ENCODE measurements around the gene TM2D1. TPM values are rescaled to one million over a fixed set of nuclear protein-coding genes. Genes with fewer than 3 reads are reported as not detected.

TM2D1 gene
- total and polyA plus RNA-seq, 9 of the 15 experiments (the other 6 are each of a cell fraction or from before 2014, with no cell fraction given), result 24.5 to 65.2 (median 47.7) TPM

DNA sequence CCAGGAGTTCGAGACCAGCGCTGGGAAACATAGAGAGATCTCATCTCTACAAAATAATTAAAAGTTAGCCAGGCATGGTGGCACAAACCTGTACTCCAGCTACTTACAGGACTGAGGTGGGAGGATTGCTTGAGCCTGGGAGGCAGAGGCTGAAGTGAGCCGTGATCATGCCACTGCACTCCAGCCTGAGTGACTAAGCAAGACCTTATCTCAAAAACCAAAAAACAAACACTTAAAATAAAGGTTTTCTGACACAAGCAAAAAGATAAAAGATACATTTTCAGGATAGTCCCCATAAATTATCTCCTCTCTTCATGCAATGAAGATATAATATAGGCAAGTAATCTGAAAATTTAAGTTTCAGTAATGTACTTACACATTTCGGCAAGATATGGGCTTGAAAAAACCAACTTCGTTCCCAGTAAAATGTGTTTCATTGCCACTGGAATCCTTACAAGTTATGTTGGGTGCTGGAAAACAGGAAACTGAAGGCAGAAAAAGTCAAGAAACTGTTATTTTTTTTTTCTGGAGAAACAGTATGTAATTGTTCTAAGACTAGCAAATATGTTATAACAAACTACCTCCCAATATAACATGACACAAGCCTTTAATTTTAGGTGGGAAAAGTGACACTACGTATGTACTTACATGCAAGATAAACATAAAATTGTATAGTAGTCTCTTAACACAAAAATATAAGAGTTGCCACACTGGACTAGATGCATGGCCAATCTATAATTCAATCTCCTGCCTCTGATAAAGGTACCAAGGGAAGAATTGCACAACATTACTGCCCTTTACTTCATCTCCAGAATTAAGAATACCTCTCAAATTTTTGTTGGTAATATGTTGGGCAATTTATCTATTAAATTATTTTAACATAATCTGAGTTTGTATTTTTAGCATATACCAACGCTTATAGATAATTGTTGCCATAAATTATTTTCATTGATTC lies 15.7 kb downstream of the TM2D1 start (continued):
- TF ChIP-seq TEAD4 (IDR thresholded peaks at IDR 0.05; ENCODE audit: low read length) (peak; percentile 58), TEAD4 (CRISPR knock-in tag; IDR thresholded peaks at IDR 0.05; ENCODE audit: borderline replicate concordance) (no peak), ARID1B (IDR thresholded peaks at IDR 0.05) (peak; percentile 94), FOXJ2 (tag; IDR thresholded peaks at IDR 0.05) (no peak), MAFG (tag; conservative IDR thresholded peaks at IDR 0.05) (peak; percentile 84), MEF2A (IDR thresholded peaks at IDR 0.05; ENCODE audit: control insufficient read depth, low read depth, low read length) (no peak), MTA2 (IDR thresholded peaks at IDR 0.05; ENCODE audit: low read depth) (peak; percentile 61), SMARCE1 (IDR thresholded peaks at IDR 0.05) (peak; percentile 97), ZBED1 (IDR thresholded peaks at IDR 0.05) (no peak), ZBTB8A (IDR thresholded peaks at IDR 0.05; ENCODE audit: partially characterized antibody) (no peak), STAT5A (IDR thresholded peaks at IDR 0.05; ENCODE audit: borderline replicate concordance, low read length) (peak; percentile 40; the same call in 1 of the 2 replicates), DPF2 (IDR thresholded peaks at IDR 0.05) (peak; percentile 97), MYC (IDR thresholded peaks at IDR 0.05; ENCODE audit: low read depth, low read length) (no peak), MYC (CRISPR knock-in tag; IDR thresholded peaks at IDR 0.05; ENCODE audit: borderline replicate concordance, low read depth) (no peak), HNRNPH1 (optimal IDR thresholded peaks at IDR 0.05; ENCODE audit: low read depth, low read length) (no peak), GATAD2B (IDR thresholded peaks at IDR 0.05; ENCODE audit: borderline replicate concordance) (peak; percentile 51; the same call in 1 of the 2 replicates), HDAC2 (IDR thresholded peaks at IDR 0.05) (peak; percentile 87), ZC3H11A (IDR thresholded peaks at IDR 0.05; ENCODE audit: low read depth, low read length) (no peak), JUND (IDR thresholded peaks at IDR 0.05; ENCODE audit: borderline replicate concordance, low read depth, low read length) (peak; percentile 75; the same call in 1 of the 2 replicates), JUND (tag; IDR thresholded peaks at IDR 0.05; ENCODE audit: borderline replicate concordance, low read depth, low read length) (peak; percentile 37; the same call in 1 of the 3 replicates), ATF1 (CRISPR knock-in tag; IDR thresholded peaks at IDR 0.05) (no peak), ATF1 (tag; IDR thresholded peaks at IDR 0.05) (peak; percentile 35; the same call in 1 of the 2 replicates), NFE2 (IDR thresholded peaks at IDR 0.05; ENCODE audit: low read depth) (peak; percentile 95)
- TF ChIP-seq, protein P1, sequence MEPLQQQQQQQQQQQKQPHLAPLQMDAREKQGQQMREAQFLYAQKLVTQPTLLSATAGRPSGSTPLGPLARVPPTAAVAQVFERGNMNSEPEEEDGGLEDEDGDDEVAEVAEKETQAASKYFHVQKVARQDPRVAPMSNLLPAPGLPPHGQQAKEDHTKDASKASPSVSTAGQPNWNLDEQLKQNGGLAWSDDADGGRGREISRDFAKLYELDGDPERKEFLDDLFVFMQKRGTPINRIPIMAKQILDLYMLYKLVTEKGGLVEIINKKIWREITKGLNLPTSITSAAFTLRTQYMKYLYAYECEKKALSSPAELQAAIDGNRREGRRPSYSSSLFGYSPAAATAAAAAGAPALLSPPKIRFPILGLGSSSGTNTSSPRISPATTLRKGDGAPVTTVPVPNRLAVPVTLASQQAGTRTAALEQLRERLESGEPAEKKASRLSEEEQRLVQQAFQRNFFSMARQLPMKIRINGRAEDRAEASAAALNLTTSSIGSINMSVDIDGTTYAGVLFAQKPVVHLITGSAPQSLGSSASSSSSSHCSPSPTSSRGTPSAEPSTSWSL (CRISPR knock-in tag; IDR thresholded peaks at IDR 0.05; ENCODE audit: borderline replicate concordance), result no peak
- TF ChIP-seq, protein P2, sequence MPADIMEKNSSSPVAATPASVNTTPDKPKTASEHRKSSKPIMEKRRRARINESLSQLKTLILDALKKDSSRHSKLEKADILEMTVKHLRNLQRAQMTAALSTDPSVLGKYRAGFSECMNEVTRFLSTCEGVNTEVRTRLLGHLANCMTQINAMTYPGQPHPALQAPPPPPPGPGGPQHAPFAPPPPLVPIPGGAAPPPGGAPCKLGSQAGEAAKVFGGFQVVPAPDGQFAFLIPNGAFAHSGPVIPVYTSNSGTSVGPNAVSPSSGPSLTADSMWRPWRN (IDR thresholded peaks at IDR 0.05; ENCODE audit: low read depth), result peak; percentile 75

Measured in K562 (cell line).